AG04449 (cell line): ENCODE measurements around the gene SYT3.
"Not testable (repeated sequence)": the region's sequence is repeated elsewhere in the genome, so short reads cannot be mapped to it uniquely, and the experiment has no call there.

Experiments
- CTCF ChIA-PET: fragments of 350-600 bp; formaldehyde crosslinking; extraction: SDS; loops from one replicate; lab custom pipeline; 2021; ENCODE audit warnings: antibody characterized with exemption; lab: Yijun Ruan, JAX
- POLR2A ChIA-PET: fragments of 400-600, 350-600 bp; formaldehyde crosslinking; extraction: SDS; loops from one replicate; lab custom pipeline; 2020; ENCODE audit warnings: antibody characterized with exemption, inconsistent platforms; lab: Yijun Ruan, JAX
- DNase-seq: peaks from one replicate; pipeline ENCODE4 v3.0.0-alpha.2; 2010; ENCODE audit warnings: low read depth, low spot score
- H3K4me3 ChIP-seq: 2 replicates; pipeline ENCODE4 v1.5.1; 2011; ENCODE audit warnings: low read depth, mild to moderate bottlenecking, control low read depth, low read length
- CTCF ChIP-seq: IDR thresholded peaks from one replicate; pipeline ENCODE4 v1.5.1; 2011; ENCODE audit warnings: mild to moderate bottlenecking, moderate library complexity, low read length, control low read depth, inconsistent platforms; ENCODE audit not compliant: insufficient read depth; ENCODE audit errors: missing control alignments

The SYT3 gene

DNA sequence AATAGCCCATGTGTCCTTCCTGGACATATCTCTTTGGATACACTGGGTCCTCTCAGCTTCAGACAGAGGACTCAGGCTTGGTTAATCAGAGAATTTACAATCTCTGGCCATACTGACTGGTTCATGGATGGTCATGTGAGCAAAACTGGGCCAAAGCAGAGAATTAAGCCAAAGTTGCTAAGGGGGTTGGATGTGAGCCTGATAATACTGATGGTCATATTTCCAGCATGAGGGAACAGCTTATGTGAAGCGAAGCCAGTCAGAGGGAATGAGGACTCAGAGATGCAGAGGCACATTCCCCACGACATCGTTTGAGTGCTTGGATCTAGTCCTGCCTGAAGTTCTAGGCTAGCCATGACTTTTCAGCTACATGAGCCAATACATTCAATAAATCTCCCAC is 49.5 kb downstream of the SYT3 start:
- H3K4me3 ChIP-seq = no peak overlapping the region
- POLR2A ChIA-PET = no interaction called here
- no peak for DNase-seq
- CTCF ChIA-PET = interaction anchor here (0.6 kb wide), 1 partner anchor 14 kb away, joined by 3 read pairs; no protein-coding TSS in a partner anchor
- TF ChIP-seq CTCF = no peak

- CTCF ChIA-PET = interaction anchor here (1.5 kb wide), 1 partner anchor 25 kb away, joined by 3 read pairs; no protein-coding TSS in a partner anchor
- H3K4me3 ChIP-seq, DNase-seq, POLR2A ChIA-PET: not testable (repeated sequence)
These were observed 57.7 kb downstream of the SYT3 start for GRCh38 chr19:50581795-50582660.

DNA sequence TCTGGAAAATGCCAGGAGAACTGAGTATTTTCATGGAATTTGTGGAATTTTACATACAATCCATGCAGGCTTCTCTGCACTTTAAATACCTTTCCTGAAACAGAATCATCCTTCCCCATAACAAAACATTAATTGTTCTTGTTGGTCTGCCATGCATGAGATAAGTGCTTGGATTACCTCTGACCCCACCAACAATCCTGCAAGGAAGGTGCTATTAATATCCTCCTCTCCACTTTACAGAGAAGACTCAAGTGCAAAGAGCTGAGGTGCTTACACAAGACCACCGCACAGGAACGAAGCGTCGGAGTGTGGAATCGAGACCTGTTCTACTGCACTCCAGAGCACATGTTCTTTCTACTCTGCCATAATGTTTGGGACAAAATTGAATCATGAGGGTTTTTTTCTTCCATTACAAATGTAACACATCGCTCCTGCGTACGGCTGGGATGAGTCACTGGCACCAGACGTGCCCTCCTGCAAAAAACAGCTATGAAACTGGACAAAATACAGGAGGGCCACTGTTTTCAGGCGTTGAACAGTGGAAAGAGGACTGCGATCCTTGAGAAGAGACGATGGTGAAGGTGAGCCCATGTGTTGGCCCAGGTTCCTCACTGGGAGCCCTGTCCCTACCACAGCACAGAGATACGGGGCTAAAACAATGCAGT is 58.6 kb downstream of the SYT3 start:
- DNase-seq = no peak
- ChIA-PET CTCF (interaction anchor here (1.5 kb wide), 1 partner anchor 24 kb away, joined by 3 read pairs; no protein-coding TSS in a partner anchor), POLR2A (no interaction called here)
- H3K4me3 ChIP-seq = no peak overlapping the region
- TF ChIP-seq CTCF = no peak

DNA sequence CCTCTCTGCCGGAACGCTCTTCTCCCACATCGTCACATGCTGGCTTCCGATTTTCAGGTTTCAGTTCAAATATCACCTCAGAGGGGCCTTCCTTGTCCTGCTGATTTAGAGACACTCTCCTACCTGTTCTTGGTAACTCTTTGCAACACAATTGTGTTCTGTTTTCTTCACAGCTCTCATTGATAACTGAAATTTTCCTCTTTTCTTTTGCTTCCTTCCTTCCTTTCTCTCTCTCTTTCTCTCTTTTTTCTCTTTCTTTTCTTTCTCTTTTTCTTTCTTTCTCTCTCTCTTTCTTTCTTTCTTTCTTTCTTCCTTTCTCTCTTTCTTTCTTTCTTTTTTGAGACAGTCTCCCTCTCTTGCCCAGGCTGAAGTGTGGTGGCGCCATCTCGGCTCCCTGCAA is 59.4 kb downstream of the SYT3 start:
- CTCF ChIA-PET = no interaction called here
- H3K4me3 ChIP-seq = no peak overlapping the region
- DNase-seq = no peak
- POLR2A ChIA-PET = no interaction called here
- TF ChIP-seq CTCF = no peak

- POLR2A ChIA-PET, DNase-seq, H3K4me3 ChIP-seq: not testable (repeated sequence)
- CTCF ChIA-PET = interaction anchor here (0.7 kb wide), 1 partner anchor 14 kb away, joined by 3 read pairs; no protein-coding TSS in a partner anchor
These were observed 62.9 kb downstream of the SYT3 start for GRCh38 chr19:50576769-50577168.

DNA sequence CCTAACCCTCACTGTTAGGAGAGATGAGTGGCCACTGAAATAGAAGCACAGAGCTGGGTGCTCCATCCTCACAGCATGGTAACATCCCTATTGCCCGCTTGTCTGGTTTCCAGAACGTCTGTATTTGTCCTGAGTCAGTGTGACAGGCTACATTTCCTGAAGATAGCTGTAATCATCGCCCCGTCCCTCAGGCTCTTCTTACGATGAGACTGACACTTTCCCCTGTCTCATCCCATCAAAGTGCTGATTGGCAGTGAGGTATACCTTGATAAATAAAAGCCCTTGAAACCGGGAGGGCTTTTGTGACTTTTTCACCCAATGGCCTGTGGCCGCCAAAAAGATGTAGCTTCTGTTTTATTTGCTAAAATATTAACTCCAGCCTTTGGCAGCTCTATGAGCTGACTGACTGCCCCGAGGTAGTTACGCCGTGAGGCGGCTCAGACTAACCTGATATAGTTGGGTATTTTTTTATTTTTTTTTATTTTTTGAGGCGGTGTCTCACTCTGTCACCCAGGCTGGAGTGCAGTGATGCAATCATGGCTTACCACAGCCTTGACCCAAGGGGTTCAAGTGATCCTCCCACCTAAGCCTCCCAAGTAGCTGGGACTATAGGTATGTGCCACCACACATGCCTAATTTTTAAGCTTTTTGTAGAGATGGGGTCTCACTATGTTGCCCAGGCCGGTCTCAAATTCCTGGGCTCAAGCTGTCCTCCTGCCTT is 65.8 kb downstream of the SYT3 start:
- DNase-seq = no peak
- no peak for TF ChIP-seq CTCF
- ChIA-PET CTCF (interaction anchor here (0.8 to 6.1 kb wide), 3 partner anchors 10 to 37 kb away, joined by 3 to 46 read pairs (median 6); no protein-coding TSS in a partner anchor), POLR2A (no interaction called here)
- no peak overlapping the region for H3K4me3 ChIP-seq
